ES-I3 (cell line): Measurements from ENCODE around the gene CACNG7.
"Not testable (repeated sequence)": the region's sequence is repeated elsewhere in the genome, so short reads cannot be mapped to it uniquely, and the experiment has no call there.

Experiments used
- H3K36me3 ChIP-seq: 2 replicates; pipeline ENCODE4 v1.6.1; 2013; ENCODE audit warnings: mild to moderate bottlenecking, low read length, control low read depth, moderate library complexity; ENCODE audit not compliant: insufficient read depth
- H3K4me1 ChIP-seq: 2 replicates; pipeline ENCODE4 v1.6.1; 2013; ENCODE audit warnings: mild to moderate bottlenecking, control low read depth, low read length; ENCODE audit not compliant: insufficient read depth
- H3K9ac ChIP-seq: 2 replicates; pipeline ENCODE4 v1.6.1; 2013; ENCODE audit warnings: low read depth, mild to moderate bottlenecking, low read length, moderate library complexity
- H3K9me3 ChIP-seq: 2 replicates; pipeline ENCODE4 v1.6.1; 2013; ENCODE audit warnings: mild to moderate bottlenecking, low read length, moderate library complexity; ENCODE audit not compliant: control insufficient read depth, insufficient read depth

The CACNG7 gene

DNA sequence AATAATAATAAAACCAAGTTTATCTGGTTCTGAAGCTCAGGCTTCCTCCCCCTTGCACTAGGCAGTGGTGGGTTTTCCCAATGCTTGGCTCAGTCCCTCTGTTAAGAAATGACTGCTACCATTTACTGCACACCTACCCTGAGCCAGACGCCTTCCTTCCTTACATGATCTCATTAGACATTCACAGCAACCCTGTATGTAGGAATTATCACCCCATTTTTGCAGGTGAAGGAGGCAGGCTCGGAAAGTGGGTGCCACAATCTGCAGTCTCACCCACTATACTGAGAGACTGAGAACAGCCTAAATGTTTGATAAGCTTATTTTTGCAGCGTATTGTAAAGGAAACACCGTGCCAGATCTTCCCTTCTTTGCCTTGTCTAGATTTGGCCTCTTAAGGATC is 35.3 kb downstream of the CACNG7 start:
- Histone ChIP-seq H3K4me1 (no peaks in the 10 kb centered on the region), H3K36me3 (no peaks in the 10 kb centered on the region), H3K9me3 (no peaks in the 10 kb centered on the region), H3K9ac (no peak overlapping the region)

DNA sequence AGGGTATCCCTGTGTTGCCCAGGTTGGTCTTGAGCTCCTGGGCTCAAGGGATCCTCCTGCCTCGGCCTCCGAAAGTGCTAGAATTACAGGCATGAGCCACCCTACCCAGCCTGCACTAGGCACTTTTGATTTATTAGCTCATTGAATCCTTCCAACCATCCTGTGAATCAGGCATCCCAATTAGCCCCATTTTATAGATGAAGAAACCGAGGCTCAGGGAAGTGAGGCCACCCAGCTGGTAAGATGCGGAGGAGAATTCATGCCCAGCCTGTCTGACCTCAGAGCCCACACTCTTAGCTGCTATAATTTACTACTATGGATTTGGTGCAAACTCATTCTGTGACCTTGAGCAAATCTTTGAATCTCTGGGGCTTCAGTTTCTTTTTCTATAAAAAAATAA is 35.9 kb downstream of the CACNG7 start:
- H3K4me1 ChIP-seq: no peaks in the 10 kb centered on the region
- H3K9ac ChIP-seq: peak overlapping the region; percentile 58; the same call in 1 of the 2 replicates
- H3K36me3 ChIP-seq: no peaks in the 10 kb centered on the region
- no peaks in the 10 kb centered on the region for H3K9me3 ChIP-seq

DNA sequence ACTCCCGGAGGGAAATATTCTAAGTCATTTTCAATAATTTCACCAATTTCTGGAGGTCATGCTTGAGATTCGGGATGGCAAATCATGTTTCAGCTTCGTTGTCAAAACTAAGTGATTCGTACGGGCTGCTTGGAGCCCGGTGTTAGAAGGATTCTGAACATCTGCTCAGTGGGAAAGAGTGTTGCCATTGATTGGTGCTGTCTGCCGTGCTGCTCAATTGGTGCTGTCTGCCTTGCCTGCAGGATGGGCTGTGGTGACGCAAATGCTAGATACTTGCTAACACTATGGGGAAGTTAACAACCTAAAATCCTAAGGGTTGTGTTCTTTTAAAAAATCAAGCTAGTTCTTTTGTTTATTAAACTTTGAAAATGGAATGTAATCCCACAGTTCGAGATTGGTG is 36.4 kb downstream of the CACNG7 start:
- Histone ChIP-seq H3K9me3 (no peaks in the 10 kb centered on the region), H3K9ac (peak overlapping the region; percentile 58), H3K36me3 (no peaks in the 10 kb centered on the region), H3K4me1 (no peaks in the 10 kb centered on the region)

DNA sequence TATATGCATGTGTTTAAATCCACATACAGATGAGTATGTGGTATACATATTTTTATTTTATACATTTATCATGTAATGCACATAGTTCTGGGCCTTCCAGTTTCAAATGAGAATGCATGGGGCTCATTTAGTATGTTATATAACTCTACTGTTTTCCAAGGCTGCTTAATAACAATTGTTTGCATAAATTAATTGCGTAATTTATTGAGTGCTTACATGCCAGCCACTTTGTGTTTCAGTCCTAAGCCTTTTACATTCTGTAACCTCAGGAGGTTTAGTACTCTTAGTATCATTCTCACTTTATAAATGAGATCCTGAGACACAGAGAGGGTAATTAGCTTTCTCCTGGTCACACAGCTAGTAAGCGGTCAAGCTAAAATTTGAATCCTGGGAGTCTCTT is 36.9 kb downstream of the CACNG7 start:
- H3K9me3 ChIP-seq: no peaks in the 10 kb centered on the region
- H3K9ac ChIP-seq: peak overlapping the region; percentile 58
- H3K4me1 ChIP-seq: no peaks in the 10 kb centered on the region
- no peaks in the 10 kb centered on the region for H3K36me3 ChIP-seq

DNA sequence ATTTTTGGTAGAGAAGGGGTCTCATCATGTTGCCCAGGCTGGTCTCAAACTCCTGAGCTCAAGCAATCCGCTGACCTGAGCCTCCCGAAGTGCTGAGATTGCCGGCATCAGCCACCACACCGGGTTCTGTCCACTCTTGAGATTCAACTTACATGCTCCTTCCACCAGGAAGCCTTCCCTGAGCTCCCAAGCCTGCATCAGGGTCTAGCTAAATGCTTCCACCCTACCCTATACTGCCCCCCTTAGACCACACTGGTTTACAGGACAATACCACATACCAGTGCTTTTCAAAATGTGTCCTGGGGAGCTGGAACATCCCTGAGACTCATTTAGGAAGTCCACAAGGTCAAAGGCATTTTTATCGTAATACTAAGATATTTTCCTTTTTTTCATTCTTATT is 38.5 kb downstream of the CACNG7 start:
- H3K4me1 ChIP-seq: no peaks in the 10 kb centered on the region
- H3K9ac ChIP-seq: no peak overlapping the region
- H3K9me3 ChIP-seq: no peaks in the 10 kb centered on the region
- H3K36me3 ChIP-seq: no peaks in the 10 kb centered on the region

DNA sequence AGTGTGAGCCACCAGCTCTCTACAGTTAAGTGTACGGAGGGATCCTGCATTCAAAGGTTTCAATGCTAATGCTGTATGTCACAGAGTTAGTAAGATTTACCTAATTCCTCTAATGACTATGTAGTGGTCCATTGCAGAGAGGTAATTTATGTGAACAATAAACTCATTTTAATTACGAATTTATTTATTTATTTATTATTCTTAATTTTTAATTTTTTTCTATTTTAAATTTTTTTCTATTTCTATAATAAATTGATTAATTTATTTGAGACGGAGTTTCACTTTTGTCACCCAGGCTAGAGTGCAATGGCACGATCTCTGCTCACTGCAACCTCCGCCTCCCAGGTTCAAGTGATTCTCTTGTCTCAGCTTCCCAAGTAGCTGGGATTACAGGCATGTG is 39.5 kb downstream of the CACNG7 start:
- H3K4me1 ChIP-seq, H3K9me3 ChIP-seq, H3K36me3 ChIP-seq, H3K9ac ChIP-seq: not testable (repeated sequence)

DNA sequence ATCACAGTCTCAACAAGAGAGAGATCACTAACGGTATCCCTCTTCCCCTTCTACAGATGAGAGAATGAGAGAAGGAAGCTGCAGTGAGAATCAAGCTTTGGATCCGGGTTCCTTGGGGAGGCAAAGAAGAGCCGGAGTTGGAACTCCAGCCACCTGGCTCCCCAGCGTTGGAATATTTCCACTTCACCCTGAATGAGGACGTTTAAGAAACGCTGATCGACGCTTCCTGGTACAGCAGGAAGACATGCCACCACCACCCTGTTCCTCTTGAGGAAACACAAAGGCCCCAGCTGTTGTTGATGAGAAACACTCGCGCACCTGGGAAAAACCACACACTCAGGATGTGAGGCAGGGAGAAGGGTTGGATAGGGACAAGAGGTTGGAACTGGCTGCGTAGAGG is 42.4 kb downstream of the CACNG7 start:
- Histone ChIP-seq H3K9me3 (no peaks in the 10 kb centered on the region), H3K9ac (no peak overlapping the region), H3K4me1 (no peaks in the 10 kb centered on the region), H3K36me3 (no peaks in the 10 kb centered on the region; the same call in 1 of the 2 replicates)

DNA sequence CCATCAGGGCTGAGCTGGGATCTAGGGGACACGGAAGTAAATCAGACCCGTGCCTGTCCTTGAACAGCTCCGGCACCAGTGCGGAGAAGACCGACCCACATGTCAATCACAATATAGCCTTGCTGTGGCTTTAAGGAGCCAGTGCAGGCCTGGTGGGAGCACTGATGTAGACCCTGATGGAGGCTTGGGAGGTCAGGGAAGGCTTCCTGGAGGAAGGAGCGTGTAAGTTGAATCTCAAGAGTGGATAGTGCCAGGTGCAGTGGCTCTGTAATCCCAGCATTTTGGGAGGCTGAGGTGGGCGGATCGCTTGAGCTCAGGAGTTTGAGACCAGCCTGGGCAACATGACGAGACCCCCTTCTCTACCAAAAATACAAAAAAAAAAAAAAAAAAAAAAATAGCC is 42.9 kb downstream of the CACNG7 start:
- no peaks in the 10 kb centered on the region for H3K9me3 ChIP-seq
- H3K9ac ChIP-seq: no peak overlapping the region
- H3K4me1 ChIP-seq: no peaks in the 10 kb centered on the region
- no peaks in the 10 kb centered on the region; the same call in 1 of the 2 replicates for H3K36me3 ChIP-seq

DNA sequence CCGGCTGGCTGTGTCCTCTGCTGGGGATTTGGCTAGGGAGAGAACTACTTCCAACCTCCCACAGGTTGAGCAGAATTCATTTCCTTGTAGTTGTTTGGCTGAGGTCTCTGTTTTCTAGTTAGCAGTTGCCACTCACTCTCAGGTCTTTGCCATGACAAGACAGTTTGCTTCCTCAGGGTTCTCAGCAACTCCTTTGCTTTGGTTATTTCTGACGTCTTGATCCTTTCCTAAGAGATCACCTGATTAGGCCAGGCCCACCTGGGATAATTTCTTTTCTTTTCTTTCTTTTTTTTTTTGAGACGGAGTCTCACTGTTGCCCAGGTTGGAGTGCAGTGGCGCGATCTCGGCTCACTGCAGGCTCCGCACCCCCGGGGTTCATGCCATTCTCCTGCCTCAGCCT is 44.3 kb downstream of the CACNG7 start:
- H3K9me3 ChIP-seq: no peaks in the 10 kb centered on the region
- no peak overlapping the region for H3K9ac ChIP-seq
- no peaks in the 10 kb centered on the region; the same call in 1 of the 2 replicates for H3K36me3 ChIP-seq
- H3K4me1 ChIP-seq: no peaks in the 10 kb centered on the region

DNA sequence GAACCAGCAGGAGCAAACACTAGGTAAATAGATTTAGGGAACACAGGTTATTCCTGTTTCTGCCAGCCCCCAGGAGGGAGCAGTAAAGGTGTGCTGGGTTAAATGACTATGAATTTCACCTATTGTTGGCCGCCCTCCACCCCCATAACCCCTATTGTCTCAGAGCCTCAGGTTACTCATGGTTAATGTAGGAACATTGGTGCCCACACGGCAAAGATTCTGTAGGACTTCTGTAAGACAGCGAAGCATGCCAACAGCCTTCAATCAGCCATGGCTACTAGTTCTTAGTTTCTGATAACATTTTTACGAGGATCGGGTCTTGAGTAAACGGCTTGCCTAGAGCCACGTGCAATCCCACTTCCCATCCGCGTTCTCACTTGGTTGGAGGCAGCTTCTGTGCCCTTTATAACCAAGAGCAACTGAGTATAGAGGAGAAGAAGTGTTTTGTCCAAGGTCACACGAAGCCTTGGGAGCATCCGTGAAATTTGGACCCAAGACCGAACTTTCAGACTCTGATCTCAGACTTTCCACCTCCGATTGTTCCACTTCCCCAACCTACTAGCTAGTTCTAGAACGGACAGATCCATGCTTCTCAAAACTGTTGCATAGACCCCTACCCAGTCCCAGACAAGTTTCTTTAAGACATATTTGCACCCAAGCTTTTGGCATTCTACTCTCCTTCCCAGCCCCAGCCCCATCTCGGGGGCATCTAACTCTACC is 48.5 kb downstream of the CACNG7 start:
- Histone ChIP-seq H3K4me1 (no peaks in the 10 kb centered on the region), H3K9ac (peak overlapping the region; percentile 9; the same call in 1 of the 2 replicates), H3K9me3 (no peaks in the 10 kb centered on the region), H3K36me3 (no peaks in the 10 kb centered on the region; the same call in 1 of the 2 replicates)

DNA sequence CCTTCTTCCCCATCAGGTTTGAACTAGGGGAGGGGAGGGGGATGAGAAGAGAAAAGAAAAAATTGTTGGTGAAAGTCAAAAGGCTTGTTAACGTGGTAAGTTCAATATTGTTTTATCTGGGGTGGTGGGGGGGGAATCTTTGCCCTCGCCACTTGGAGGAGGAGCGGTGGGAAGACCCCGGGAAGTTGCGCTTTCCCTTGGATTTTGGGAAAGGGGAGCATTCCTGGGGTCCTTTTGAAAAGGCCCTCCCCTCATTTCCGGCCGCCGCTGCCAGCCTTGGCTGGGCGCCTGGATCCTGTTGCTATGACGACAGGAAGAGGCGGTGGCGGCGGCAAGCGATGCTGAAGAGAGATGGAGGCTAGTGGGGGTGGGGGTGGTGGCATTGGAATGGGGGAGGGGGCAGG is 49.1 kb downstream of the CACNG7 start:
- H3K9me3 ChIP-seq: no peaks in the 10 kb centered on the region
- no peaks in the 10 kb centered on the region for H3K4me1 ChIP-seq
- H3K36me3 ChIP-seq: no peaks in the 10 kb centered on the region; the same call in 1 of the 2 replicates
- H3K9ac ChIP-seq: peak overlapping the region; percentile 9; the same call in 1 of the 2 replicates

DNA sequence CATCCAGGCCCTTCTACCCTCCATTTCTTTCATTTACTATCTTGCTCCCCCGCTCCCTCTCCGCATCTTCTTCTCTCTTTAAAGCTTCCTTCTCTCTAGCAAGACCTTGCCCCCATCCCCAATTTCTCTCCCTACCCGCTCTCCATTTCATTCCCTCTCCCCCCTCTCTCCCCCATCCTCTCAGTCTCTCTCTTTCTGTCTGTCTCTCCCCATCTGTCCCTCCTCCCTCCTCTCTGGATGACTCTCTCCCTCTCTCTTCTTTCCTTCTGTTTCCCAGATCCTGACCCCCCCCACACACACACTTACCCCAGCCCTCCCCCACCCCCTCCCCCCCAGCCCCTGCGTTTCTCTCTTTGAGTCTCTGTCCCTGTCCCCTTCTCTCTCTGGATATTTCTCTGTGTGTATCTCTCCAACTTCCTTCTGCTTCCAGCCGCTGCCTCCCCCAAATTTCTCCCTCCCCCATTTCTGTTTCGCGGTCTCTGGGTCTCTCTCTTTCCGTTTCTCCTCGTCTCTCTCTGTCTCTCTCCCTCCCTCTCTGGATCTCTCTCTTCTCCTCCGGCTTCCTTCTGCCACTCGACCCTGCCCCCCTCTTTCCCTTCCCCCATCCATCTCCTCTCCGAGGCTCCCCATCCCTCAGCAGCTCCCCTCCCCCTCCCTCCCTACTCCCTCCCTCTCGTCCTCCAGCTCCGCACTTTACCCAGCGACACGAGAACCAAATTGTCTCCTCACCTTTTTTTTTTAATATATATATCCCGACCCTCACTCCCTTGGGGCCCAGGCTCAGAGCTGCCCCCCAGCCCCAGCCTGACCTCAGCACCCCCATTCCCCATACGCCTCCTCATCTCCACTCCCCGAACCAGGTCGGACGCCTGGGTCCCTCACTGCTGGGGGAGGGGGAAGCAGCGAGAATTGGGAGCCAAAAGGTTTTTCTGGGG is 50.0 kb downstream of the CACNG7 start:
- no peaks in the 10 kb centered on the region for H3K9me3 ChIP-seq
- no peaks in the 10 kb centered on the region for H3K4me1 ChIP-seq
- H3K9ac ChIP-seq: peak overlapping the region; percentile 54; the same call in 1 of the 2 replicates
- H3K36me3 ChIP-seq: no peaks in the 10 kb centered on the region; the same call in 1 of the 2 replicates

DNA sequence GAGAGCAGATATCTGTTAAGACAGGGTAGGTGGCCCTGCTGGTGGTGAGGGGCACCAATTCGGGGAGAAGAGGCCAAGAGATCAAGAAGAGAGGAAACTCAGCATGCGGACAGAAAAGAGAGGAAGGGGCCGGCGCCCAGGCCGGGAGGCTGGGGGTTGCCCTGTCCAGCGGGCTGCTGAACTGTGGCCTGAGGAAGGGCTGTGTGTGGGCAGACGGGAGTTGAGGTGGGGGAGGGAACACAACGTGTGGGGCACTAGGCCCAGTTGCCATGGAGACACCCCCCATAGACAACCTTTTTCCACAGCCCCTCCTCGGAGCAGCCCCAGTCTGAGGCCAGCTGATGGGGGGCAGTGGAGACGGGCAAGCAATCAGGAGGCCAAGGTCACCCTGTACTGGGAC is 51.1 kb downstream of the CACNG7 start:
- Histone ChIP-seq H3K4me1 (no peaks in the 10 kb centered on the region), H3K36me3 (no peaks in the 10 kb centered on the region), H3K9me3 (no peaks in the 10 kb centered on the region), H3K9ac (peak overlapping the region; percentile 51; the same call in 1 of the 2 replicates)

DNA sequence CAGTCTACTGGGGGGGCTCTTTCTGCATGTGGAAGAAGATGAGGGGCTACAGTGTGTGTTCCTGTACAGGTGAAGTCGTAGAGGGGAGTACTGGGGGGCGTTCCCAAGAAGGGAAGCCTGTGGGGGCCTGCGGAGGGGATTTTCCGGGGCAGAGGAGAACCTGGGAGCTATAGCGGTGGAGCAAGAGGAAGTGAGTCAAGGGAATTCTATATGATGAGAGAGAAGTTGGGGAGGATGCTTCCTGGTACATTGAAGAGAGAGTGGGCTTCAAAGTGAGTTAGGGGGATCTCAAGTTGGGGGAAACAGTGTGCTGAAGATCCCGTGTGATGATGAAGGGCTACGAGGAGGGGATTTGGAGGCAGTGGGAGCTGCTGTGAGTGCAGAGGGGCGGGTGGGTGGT is 51.8 kb downstream of the CACNG7 start:
- Histone ChIP-seq H3K36me3 (no peaks in the 10 kb centered on the region), H3K4me1 (no peaks in the 10 kb centered on the region), H3K9me3 (no peaks in the 10 kb centered on the region), H3K9ac (peak overlapping the region; percentile 51; the same call in 1 of the 2 replicates)
